ENCODE measurements around the gene LRRC46.
A peak's percentile ranks its signal among the peaks of the same experiment; 100 is the strongest.

- TF ChIP-seq, protein P1, sequence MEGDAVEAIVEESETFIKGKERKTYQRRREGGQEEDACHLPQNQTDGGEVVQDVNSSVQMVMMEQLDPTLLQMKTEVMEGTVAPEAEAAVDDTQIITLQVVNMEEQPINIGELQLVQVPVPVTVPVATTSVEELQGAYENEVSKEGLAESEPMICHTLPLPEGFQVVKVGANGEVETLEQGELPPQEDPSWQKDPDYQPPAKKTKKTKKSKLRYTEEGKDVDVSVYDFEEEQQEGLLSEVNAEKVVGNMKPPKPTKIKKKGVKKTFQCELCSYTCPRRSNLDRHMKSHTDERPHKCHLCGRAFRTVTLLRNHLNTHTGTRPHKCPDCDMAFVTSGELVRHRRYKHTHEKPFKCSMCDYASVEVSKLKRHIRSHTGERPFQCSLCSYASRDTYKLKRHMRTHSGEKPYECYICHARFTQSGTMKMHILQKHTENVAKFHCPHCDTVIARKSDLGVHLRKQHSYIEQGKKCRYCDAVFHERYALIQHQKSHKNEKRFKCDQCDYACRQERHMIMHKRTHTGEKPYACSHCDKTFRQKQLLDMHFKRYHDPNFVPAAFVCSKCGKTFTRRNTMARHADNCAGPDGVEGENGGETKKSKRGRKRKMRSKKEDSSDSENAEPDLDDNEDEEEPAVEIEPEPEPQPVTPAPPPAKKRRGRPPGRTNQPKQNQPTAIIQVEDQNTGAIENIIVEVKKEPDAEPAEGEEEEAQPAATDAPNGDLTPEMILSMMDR (IDR thresholded peaks at IDR 0.05 in 2 of 3, conservative IDR thresholded peaks at IDR 0.05 in 1 of 3; ENCODE audit: insufficient read depth in 2 of 3, low read depth in 1 of 3, low read length in 3 of 3): peak; percentile 59 to 71 (median 60); a peak in 5 of 6 replicates
- TF ChIP-seq FOXJ3 (CRISPR knock-in tag; IDR thresholded peaks at IDR 0.05) (no peak), POLR2AphosphoS5 (IDR thresholded peaks at IDR 0.05; ENCODE audit: control insufficient read depth, insufficient read depth, low read depth, low read length) (peak; percentile 76), ATF7 (IDR thresholded peaks at IDR 0.05) (peak; percentile 73), LEF1 (IDR thresholded peaks at IDR 0.05) (no peak), ZSCAN29 (IDR thresholded peaks at IDR 0.05) (no peak), EP300 (IDR thresholded peaks at IDR 0.05; ENCODE audit: low read length) (no peak), REST (IDR thresholded peaks at IDR 0.05; ENCODE audit: borderline replicate concordance) (no peak), REST (CRISPR knock-in tag; IDR thresholded peaks at IDR 0.05; ENCODE audit: low read depth) (no peak), LARP7 (IDR thresholded peaks at IDR 0.05) (no peak)
- TF ChIP-seq, protein P2, sequence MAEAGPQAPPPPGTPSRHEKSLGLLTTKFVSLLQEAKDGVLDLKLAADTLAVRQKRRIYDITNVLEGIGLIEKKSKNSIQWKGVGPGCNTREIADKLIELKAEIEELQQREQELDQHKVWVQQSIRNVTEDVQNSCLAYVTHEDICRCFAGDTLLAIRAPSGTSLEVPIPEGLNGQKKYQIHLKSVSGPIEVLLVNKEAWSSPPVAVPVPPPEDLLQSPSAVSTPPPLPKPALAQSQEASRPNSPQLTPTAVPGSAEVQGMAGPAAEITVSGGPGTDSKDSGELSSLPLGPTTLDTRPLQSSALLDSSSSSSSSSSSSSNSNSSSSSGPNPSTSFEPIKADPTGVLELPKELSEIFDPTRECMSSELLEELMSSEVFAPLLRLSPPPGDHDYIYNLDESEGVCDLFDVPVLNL (CRISPR knock-in tag; IDR thresholded peaks at IDR 0.05; ENCODE audit: low read depth): no peak
Observed at GRCh38 chr17:47821424-47822391, 9.8 kb upstream of the LRRC46 start, which contains the start of gene OSBPL7.
